RPMI7951 (cell line): ENCODE measurements around the gene GNG2. TPM values are rescaled to one million over a fixed set of nuclear protein-coding genes. Genes with fewer than 3 reads are reported as not detected.

Source experiments
- DNase-seq: peaks from one replicate; pipeline ENCODE4 v3.0.0-alpha.2; 2012; ENCODE audit warnings: low read depth
- total RNA-seq: library from RNA; depleted of rRNA; stranded (reverse); fragments of >200 nt; shearing (Covaris generic); gene quantifications from 2 replicates; pipeline ENCODE4 v1.2.3, GENCODE V29; 2014

The GNG2 gene
- total RNA-seq, 1 experiment from 2014 or later, result 98.8 TPM

DNA sequence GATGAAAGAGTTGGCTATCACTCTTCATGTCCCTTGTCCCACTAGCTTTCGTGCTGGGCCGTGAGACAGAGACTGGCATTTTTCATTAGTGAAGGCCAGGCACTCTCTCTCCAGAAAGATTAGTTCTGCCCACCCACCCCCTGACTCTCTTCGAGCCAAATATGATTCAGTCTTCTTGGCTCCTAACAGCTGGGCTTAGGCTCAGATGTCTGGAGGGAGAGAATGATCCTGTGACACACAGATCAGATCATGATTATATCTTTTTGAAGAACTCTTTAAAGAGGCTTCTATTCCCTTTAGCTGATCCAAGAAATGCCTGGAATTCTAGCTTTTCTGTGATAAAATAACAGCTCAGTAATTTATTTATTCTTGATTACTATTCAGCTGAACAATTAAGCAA is 5.2 kb upstream of the GNG2 start:
- DNase-seq, result peak; percentile 53

DNA sequence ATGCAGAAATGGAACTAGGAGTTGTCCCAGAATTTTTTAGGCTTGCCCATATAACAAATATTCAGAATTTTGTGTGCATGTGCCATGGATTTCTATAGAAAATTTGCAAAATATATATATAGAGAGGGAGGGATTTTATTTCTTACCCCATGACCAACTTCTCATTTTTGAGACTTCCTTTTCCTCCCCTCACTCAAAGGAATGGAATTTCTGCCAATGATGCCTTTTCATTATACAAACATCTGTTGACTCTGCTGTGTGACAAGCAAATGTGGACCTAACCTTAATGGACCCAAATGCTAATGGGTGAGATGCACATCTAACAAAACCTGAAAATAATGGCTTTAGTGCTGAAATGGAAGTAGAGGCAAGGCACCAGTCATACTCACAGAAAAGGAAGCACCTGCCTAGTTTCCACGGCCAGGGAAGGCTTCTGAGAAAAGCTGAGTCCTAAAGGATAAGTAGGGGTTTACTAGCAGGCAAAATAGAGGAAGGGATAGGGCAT is 3.6 kb upstream of the GNG2 start:
- DNase-seq, result no peak

DNA sequence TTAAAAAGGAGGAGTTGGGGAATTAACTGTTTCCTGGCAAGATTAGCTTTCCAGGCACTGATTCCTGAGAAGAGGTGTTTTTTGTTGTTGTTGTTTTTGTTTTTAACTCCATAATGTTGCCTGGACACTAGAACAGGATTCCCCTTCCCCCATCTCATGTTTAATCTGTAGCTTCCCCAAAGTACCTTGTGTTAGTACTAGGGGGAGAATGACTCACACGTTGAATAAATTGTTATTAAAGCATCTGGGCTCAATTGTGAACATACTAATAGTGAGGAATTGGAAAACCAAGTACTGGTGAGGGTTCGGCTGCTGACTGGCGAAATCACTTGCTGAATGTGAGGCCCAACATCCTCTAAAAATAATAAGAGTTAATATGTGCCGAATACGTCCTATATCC is 1.3 kb upstream of the GNG2 start:
- DNase-seq, result peak; percentile 8

DNA sequence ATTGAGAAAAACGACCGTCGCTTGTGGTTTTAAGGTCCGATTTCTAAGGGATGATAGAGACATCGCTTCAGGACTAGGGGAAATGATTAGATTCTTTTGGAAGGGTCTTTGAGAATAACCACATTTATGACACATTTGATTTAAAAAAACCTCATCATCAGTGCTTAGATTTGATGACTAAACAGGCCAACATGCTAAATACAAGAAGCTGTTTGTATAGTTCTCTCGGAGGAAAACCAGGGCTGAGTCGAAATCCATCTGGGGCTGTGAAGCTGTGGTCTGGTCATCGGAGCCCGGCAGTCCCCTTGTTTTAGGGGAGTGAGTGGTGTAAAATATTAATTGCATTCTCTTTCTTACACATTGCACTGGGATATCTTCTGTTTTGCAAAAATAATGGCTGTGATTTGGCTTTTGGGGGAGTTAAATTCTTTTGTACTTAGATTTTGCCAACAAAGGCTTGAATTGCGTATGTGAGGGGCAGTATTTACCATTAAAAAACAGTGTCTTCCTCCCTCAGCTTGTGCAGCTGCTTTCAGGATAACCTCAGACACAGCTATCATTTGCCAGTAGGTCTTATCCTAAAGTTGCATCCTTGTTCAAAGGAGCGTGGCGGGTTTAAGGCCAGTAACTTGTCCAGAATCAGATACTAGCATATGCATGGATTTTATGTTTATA is 550 bp downstream of the GNG2 start:
- peak; percentile 38 for DNase-seq

DNA sequence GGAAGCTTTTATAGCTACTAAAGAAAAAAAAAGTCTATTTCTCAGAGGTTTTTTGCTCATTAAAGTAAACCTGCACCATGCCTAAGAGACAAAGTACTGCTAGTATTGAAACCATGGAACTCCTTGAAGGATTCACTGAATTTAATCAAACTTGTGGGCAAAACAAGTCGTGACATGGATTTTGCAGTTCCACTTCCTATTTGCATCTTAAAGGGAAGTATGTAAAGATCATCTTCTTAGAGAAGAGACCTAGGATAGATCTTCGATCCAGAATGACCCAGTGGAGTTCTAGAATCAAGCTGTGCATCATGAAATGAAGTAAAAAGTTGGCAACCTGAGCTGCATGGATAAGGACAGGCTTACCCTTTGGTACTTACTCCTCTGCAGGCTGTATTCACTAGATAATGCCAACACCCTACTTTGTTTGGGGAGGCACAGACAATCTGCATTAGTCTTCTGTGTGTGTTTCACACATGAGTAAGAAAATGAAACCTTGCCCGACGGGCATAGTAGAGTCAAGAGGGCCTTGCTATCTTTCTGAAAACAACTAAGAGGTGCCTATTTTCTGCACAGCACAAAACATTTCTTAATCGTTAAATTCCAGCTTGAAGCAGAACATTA is 1.9 kb downstream of the GNG2 start:
- DNase-seq, result peak; percentile 56

DNA sequence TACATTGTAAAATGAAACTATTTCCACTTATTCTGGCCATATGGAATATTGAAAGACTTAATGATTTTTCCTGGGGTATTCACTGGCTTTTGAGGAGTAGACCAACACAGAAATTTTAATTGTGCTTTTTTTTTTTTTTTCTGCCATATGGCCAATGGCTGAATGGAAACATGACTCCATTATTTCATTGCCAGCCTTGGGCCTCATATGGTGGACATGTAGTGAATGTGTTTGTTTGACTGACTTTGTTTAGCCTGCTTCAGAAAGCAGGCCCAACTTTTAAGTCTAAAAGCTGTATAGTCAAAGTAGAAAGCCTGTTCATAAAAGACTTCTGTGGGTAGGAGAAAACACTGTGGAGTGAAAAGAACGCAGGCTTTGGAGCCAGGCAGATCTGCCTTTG is 2.4 kb downstream of the GNG2 start:
- peak; percentile 42 for DNase-seq

DNA sequence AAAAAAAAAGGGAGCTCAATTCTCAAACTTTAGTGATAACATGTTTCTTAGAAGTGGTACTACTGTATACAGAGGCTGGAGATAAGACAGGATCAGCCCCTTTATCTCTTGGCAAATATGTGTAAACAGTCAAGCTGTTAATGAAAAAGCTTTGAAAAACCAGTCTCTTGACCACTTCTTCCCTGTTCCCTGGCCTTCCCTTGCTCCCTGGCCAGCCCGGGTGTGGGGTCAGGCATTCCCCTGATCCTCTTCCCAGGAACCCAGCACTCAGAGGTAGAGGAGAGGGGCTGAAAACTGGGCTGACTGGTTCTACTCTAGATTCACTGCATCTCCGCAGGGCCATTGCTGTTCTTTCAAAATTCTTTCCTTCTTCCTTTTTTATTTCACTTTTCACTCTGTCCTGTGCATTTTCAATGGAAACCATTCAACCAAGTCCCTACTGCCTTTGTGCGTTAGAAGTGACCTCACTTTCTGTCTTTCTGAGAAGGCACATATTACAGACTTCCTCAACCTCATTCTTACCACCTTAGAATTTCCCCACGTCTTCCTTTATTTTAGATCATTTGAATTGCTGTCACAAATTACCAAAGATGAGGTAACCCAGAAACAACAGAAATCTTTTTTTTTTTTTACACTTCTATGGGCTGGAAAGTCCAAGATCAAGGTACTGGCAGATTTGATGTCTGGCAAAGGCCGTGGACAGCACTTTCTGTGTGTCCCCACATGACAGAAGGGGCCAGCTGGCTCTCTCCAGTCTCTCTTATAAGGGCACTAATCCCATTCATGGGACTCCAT is 5.7 kb downstream of the GNG2 start:
- no peak for DNase-seq

DNA sequence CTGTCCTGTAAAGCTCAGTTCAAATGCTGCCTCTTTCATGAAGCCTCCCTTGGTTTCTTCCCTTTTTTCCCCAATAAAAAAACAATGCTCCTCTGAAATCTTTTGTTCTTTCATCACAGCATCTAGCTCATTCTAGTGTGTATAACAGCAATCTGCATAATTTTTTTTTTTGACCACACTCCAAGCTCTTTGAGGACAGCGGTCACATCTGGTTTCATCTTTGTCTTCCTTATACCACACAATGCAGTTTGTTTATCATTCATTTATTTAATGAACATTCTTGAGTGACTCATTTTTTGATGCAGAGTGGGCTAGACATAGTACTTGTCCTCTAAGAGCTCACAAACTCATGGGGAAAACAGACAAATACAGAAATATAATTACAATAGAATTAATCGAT is 7.3 kb downstream of the GNG2 start:
- peak; percentile 74 for DNase-seq

DNA sequence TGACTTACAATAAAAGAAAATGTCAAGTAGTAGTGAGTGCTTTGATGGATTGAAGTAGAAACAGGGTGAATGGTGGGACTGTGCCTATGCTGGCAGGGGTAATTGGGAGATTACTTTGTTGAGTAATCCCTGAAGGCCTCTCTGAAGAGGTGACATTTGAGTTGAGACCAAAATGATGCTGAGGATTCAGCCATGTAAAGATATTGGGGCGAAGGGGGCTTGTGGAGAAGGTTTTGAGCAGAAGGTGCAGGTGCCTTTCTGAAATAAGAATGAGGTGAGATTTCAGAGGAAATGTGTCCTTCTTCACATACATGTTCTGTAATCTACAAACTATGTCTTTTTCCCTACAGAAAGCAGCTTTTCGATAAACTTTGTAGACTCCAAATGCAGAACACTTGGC is 8.0 kb downstream of the GNG2 start:
- no peak for DNase-seq

DNA sequence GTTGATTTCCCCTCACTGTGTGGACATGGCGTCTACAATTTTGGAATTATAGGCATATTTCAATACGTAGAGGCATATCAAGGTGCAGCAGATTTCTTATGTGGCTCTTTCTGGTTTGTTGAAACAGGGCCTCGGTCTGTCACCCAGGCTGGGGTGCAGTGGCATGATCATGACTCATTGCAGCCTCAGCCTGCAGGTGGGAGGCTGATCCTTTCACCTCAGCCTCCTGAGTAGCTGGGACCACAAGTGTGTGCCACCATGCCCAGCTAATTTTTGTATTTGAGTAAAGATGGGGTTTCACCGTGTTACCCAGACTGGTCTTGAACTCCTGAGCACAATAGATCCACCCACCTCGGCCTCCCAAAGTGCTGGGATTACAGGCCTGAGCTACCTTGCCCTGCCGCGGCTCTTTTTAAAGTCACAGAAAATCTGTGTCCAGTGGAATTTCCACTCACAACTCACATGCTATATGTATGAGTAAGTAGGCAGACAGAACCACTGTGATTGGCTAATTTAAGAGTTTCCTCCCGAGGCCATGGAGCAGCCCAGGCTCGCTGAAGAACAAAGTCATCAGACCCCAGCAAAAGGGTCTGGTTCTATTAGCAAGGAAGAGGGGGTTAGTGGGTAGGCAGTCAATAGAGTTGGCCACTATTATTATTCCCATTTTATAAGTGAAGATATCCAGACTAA is 9.1 kb downstream of the GNG2 start:
- peak; percentile 53 for DNase-seq

DNA sequence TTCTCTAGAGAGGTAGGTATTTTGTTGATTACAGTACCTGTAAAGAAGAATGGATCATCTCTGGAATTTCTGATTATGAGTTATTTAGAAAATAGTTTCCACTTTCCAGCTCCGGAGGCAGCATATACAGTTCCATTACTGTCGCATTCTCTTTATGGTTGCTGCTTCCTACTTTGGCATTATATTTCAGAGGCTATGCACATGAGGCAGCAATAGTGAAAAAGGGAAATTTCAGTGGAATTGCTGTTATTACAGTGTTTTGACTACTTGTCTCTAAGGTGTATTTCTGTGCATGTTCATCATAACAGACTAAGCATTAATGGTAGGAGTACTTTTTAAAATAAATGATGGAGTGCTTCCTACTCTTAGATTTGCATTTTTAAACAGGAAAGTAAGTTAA is 10.2 kb downstream of the GNG2 start:
- DNase-seq, result no peak

DNA sequence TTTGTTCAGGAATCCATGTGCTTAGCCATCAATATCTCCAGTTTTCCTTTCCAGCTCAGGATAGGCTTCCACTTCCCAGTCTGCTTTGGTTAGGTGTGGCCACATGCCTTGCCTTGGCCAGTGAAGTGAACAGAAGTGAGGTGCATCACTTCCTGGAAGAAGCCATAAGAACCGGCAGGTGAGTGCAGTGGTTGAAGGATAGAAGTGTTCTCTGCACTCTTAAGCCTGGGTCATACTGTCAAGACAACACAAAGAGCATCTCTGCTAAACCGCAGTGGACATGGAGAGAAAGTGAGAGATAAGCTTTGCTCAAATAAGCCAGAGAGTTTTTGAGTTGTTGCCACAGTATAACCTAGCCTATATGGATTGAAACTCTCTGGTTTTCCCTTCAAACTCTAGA is 11.4 kb downstream of the GNG2 start:
- DNase-seq, result no peak

DNA sequence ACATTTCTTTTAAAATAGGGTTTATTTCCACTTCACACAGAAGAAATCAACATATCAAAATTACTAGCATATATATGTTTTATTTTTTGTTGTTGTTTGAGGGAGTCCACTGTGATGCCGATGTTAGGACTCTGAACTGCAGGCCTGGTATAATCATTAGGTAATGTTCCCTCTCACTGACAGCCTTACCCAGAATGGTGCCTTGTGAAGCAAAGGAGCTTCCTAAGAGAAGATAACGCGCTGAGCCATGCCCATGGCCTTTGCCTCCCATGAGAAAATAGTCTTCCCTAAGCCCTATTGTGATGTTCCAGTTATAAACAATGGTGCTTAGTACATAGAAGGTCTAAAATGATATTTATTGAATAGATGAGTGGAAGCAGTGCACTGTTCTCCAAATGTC is 12.0 kb downstream of the GNG2 start:
- peak; percentile 10 for DNase-seq

DNA sequence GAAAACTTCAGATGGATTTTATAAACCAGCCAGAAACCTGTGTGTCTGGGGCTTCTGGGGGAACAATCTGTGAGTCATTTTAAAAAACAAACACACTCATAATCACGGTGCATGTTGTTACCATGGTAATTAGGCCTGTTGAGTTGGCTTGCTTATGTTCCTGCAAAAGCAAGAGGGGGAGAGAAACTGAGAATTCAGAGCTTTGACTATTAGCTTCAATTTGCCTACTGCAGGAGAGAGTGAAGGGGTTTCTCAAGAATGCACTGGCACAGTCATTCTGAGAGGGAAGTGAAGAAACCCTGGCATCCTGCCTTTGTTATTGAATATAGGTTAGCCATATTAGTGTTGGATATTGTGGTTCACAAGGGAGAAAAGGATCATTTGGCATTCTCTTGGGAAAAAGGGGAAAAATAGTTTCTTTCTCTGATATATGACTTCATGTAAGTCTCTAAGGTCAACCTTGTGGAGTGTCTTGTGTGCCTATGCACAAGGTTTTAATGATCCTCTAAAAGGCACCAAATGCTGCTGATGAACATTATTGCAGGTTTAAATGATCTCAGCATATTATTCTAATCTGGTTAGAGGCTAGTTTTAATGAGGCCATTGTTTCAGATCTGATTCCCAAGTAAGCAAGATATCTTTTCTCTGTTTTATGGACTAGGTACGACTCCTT is 12.9 kb downstream of the GNG2 start:
- peak; percentile 91 for DNase-seq

DNA sequence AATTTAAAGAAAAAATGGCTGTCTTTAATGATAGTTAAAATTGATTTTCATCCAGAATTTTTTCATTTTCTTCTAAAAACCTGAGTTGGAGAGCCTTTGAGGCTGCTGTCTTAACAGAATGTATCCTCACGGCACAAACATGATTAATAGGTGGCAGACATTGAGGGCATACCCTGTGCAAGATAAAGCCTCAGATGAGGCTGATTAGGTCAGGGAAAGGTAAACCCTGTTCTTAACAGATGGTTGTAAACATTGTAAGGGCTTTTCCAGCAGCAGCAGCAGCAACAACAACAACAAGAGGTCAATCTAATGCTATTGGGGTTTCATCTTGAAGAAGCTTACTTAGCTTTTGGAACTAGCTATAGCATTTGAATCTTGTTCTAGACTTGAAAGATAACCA is 17.4 kb downstream of the GNG2 start:
- no peak for DNase-seq

DNA sequence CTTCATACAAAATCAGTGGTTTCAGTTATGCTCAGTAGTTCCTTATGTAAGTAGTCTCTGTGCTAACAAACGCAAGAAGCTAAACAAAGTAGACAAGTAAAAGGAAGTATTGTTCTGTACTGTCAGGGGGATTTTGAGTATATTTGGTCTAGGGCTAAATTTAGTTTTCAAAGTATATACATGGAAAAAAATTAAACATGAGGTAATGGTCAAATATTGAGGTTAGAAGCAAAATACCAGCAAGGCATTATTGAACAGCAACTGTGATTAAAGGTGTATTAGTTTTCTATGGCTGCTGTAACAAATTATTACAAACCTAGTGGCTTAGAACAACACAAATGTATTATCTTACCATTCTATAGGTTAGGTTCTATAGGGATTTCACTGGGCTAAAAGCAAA is 18.8 kb downstream of the GNG2 start:
- no peak for DNase-seq

DNA sequence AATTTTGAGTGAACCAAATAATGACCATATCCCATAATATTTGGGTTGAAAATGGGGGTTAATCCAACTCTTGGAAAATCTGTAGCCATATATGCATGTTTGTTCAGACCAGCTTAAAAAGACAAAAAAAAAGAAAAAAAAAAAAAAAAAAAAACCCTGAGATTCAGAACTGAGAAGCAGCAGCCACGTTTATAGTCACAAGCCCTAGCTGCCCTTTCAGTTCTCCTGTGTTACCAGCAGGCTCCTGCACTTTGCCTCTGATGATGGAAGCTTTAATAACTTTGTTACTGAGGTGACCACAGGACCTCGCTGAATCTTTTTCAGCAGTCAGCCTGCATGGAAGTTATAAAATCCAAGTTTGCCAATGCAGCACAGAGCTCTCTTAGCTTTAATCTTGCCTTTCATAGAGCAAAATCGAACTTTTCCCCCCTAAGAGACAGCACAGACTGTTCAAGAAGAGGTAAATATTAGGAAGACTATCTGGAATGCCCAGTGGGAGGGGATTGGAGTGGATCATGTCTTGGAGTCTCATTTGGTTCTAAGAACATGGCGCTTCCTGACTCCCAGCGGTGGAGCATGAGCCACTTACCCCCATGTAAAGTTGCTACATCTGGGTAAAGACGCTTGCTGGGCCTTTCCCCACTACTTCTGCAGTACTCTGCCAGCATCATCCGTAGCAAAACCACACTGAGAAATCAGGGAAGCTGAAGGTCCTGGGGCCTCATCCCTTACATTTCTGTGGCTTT is 20.6 kb downstream of the GNG2 start:
- DNase-seq, result peak; percentile 87

DNA sequence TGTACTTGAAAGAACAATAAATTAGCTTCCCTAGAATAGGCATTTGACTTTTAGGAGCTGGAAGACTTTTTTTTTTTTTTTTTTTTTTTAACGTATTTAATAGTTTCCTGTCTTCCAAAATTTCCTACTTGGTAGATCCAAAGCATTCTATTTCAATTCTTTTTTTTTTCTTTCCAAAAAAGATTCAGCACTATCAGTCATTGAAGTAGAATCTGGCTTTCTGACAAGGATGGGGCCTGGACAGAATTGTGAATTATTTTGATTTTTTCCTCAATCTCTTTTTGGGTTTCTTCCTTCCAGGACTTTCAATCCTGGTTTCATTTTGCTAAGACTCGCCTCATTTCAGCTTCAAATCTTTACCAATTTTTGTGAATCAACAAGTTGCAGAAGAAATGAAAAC is 21.2 kb downstream of the GNG2 start:
- peak; percentile 9 for DNase-seq

DNA sequence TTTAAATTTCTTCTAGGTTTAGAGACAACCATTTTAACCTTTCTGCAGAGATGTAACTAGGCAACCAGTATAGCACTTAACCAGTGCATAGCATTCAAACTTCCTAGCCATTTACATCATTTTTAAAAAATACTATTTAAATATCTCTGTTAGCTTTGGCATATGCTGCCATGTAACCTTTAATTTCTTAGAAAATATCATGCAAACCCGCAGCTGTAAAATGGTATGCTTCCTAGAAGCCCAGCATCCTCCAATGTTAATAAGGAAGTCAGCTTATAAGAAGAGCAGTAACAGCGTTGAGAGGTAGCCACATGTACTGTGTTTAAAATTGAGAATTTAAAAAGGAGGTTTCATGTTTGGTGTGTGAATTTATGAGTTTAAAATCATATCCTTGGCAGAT is 22.8 kb downstream of the GNG2 start:
- DNase-seq, result no peak

DNA sequence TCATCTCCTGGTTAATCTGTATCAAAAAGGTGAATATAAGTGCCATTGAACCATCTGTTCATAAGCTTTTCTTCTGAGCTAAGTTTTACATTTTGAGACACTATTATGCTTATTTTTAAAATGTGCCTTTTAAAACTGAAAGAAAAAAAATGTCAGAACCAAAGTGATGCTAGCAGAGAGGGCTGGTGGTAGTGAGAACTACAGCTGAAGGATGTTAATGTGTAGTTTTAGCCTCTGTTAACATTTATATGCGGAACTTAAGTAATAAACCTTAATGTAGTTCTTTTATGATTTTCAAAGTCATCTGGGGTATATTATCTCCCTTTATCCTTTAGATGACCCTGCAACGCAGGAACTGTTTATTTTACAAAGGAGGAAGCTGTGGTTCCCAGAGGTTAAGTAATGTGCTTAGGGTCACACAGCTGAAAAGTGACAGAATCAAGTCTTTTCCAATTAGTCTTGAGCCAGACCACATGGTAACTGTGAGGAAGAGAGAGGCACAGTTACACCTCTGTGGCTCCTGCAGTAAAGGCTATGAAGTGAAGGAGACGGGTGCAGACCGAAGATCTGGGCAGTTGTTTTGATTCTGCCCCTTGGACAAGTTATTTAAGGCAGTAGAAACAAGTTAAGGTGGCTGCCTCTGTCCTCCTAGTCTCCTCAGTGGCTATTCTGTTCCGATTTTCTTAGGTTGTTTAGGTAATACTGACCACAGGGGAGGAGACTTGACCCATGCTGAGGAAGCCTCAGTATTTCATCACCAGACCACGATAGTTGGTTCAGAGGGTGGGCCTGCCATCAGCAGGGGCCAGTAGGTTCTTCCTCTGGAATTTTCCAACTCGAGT is 23.9 kb downstream of the GNG2 start:
- peak; percentile 93 for DNase-seq
